Raji (cell line): ENCODE results near the gene VPS37B.

Experiments used
- POLR2A ChIP-seq: IDR thresholded peaks from 2 replicates; pipeline ENCODE4 v1.6.1; 2011; ENCODE audit warnings: low read depth, low read length, control low read depth; ENCODE audit not compliant: insufficient read depth

The VPS37B gene

DNA sequence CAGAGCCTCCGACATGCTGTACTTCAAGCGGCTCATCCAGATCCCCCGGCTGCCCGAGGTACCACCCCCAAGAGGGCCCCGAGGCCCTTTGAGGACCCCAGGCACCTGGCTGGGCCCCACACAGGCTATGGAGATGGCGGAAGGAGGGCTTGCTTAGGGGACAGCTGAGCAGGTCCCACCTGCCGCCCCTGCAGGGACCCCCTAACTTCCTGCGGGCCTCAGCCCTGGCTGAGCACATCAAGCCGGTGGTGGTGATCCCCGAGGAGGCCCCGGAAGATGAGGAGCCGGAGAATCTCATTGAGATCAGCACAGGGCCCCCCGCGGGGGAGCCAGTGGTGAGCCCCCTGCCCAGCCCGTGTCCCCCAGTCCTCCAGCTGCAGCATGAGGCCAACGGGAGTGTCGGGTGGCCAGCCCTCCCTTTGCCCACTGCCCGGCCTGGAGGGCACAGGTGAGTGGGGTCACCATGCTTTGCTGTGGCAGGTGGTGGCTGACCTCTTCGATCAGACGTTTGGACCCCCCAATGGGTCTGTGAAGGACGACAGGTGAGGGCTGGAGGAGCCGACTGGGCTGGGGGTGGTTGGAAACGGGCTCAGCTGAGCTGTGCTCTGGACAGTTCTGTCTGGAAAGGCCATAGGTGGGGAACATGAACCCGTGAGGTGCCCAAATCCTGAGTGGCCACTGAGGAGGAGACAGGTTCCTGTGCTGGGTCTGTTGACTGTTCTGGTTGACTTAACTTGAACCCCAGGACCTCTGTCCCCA is 40.7 kb downstream of the VPS37B start:
- no peak for TF ChIP-seq POLR2A

DNA sequence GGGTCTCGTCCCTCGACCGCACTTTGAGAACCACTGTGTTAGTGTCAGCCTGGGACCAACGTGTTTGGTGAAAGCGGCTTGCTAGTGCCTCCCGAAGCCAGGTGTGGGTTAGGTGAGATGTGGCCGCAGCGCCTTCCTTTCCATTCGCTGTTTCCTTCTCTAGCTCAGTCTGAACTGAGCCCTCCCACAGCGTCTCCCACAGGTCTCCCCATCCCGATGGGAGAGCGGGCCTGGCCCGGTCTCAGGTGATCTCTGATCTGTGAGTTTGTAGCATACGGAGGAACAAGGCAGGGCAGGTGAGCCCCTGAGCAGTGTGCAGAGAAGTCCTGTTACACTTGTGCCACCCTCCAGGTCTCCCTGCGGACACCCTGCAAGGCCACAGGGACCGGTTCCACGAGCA is 41.4 kb downstream of the VPS37B start:
- no peak for TF ChIP-seq POLR2A

DNA sequence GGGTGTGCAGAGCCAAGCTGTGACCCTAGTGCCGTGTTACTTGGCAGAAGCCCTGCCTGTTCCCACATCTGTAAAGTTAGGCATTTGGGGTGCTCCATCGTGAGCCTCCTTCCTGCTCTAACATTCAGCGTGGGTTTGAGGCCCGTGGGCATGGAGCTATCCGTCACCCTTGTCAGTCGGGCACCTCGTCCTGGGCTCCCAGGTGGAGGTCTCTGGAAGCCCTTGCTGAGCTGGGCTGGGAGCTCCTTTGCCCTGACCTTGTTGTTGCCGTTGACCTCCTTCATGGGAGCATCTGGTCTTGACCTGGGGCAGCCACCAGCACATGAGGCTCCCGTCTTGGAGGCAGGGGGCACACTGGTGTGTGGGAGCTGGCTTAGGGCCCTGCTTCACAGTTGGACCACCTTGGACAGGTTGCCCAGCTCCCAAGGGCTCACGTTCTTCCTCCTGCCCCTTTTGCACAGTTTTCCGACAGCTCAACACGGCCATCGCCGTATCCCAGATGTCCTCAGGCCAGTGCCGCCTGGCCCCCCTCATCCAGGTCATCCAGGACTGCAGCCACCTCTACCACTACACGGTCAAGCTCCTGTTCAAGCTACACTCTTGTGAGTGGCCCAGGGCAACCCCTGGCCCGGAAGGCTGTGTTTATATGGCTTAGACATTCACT is 42.2 kb downstream of the VPS37B start:
- no peak for TF ChIP-seq POLR2A

DNA sequence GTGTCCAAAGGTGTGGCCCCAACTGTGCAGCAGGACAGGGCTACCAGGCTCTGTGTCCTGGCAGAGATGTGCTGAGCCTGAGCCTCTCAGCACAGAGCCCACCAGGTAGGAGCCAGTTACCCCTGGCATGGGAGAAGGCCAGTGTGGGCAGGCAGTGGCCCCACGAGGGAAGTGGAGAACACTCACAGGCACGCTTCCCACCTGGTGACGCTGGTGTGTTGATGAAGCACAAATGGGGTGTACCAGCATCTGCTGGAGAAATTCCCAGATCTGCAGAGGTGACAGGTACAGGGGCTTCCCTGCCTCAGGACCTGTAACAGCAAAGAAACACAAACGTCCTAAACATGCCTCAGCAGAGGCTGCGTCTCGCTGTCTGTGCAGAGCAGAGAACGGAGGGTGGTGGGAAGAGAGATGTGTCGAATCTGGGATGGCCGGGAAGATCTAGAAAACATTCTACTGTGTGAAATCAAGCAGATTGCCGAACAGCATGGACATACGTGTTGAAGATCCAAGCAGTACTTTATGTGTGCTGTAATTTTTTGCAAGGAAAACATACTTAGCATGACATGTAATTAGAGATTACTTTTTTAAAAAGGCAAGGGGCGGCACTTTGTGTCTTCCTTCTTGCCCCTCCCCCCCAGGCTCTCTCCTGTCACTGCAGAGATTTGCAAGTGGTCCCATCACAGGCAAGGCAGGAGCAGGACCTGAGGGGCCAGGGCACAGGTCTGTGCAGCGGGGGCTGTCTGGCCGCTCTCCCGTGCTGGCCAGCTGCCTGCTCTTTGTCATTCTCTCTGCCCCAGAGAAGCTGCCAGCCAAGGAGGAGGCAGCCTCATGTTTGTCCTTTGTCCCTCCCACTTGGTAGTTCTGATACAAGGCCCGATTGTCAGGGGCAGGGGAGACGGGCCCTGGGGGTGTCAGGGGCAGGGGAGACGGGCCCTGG is 43.3 kb downstream of the VPS37B start:
- no peak for TF ChIP-seq POLR2A

DNA sequence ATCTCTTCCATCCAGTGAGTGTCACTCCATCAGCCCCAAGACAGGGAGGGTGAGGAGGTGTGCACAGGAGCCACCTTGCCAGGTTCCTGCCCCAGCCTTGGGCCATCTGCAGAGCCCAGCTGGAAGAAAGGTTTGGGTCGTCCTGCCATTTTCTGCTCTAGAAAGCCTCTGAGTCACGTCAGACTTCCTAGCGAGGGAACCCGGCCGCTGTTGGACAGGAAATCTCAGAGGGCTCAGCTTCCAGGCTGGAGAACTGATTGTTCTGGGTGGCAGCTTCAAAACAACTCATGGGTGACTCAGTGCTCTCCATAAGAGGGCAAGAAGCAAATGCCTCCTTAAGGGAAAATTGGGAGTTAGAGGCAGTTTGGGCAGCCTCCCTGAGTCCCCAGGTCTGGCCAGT is 44.1 kb downstream of the VPS37B start:
- no peak for TF ChIP-seq POLR2A

DNA sequence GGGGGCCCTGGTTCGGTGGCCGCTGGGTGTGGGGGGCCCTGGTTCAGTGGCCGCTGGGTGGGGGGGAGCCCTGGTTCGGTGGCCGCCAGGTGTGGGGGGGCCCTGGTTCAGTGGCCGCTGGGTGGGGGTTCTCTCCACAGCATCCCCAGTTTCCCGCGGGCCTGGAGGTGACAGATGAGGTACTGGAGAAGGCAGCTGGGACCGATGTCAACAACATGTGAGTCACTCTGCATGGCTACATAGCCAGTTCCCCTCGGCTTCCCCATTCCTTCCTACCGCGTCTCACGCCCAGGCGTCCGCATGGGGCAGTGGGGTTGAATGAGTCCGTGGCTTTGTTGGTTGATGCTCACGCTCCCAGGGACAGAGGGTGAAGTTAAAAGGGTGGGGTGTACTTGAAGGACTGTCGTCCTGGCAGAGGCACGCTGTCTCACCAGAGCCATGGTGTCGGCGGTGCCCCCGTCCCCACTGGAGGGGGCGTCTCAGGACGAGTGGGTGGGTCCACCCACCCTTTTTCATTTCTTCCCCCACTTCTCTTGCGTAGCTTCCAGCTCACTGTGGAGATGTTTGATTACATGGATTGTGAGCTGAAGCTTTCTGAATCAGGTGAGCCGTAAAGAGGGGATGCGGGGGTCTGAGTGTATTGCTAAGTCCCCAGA is 45.1 kb downstream of the VPS37B start:
- no peak for TF ChIP-seq POLR2A

DNA sequence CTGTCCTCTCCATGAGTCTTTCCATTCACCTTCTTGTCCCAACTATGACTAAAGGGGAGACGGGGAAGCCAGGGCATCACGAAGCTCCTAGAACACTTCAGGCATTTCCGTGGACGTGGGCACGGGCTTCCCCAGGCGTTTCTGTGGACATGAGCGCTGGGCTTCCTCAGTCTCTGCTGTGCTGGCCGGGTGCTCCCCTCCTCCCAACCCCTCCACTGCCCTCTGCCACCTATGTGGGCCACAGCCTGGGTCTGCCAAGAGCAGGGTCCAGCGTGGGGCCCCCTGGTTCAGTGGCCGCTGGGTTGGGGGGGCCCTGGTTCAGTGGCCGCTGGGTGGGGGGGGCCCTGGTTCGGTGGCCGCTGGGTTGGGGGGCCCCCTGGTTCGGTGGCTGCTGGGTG is 45.9 kb downstream of the VPS37B start:
- no peak for TF ChIP-seq POLR2A

DNA sequence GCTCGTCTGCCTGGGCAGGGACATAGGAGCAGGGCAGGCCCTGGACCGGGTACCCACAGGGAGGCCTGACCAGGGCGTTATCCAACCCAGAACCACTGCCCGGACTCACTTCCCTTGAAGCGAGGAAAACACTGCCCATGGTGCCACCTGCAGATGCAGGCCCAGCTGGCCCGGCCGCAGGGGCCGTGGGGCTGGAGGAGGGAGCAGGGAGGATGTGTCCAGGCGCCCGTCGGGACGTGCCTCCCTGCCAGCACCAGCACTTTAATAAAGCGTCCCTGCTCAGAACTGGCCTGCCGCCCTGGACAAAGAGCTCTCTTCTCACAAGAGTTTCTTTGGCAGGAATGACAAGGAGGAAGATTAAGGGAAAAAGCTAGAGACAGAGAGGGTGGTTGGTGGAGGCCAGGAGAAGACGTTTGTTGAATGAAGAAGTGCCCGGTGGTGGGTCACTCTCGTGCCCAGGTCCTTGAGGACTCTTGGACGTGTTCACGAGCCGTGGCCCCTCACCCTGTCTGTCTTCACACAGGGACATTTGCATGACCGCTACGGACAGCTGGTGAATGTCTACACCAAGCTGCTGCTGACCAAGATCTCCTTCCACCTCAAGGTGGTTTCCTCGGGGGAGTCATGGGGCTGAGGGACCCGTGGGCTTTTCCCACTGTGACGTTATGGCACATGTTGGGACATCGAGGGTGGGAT is 46.4 kb downstream of the VPS37B start:
- no peak for TF ChIP-seq POLR2A

DNA sequence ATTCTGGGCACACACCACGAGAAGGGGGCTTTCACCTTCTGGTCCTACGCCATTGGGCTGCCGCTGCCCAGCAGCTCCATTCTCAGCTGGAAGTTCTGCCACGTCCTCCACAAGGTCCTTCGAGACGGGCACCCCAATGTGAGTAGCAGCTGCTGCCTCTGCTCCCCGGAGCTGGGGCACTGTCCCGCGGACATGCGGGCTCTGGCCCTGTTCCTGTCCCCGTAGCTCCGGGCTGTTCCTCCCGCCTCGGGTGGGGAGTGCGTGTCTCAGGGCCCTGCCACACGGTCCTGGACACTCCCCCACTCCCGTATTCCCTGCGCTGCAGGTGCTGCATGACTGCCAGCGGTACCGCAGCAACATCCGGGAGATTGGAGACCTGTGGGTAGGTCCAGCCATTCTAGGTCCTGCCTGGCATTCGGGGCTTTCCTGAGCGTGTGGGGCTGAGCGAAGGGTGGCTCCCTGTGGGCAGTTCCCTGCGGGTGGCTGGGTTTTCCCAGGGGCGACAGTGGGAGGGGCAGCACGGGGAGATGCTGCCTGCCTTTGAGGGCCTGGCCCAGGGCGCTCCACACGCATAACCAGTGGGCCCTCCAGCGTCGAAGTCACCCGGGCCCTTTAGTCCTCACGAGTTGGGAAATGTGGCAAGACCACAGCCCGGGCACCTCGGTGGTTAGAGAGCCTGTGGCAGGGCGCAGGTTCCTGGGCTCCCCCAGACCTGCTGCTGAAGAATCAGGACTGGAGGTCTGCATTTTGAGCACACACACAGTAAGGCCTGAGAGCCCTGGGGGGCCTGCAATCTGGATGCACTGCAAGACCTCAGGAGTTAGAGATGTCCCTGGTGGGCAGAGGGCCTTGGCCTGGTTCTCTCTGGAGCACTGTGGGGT is 47.2 kb downstream of the VPS37B start:
- no peak for TF ChIP-seq POLR2A

DNA sequence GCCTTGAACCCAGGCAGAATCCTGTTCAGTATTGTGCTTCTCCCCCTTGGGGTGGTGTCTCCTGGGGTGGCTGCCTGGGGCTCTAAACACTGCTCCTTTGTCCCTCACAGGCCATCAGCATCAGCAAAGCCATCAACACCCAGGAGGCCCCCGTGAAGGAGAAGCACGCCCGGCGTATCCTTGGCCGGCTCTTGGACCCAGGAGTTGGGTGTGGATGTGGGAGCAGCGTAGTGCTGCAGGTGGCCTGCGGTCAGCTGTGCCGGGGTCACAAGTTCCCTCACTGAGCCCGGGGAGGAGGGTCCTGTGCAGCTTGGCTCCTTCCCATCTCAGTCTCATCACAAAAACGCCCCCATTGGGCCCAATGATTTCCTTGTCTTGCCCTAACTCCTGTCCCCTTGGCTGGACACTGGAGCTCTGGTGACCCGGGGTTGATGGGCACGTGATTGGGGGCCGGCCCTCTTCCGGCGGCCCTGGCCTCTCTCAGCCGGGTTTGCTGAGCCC is 48.0 kb downstream of the VPS37B start:
- TF ChIP-seq POLR2A, result no peak

DNA sequence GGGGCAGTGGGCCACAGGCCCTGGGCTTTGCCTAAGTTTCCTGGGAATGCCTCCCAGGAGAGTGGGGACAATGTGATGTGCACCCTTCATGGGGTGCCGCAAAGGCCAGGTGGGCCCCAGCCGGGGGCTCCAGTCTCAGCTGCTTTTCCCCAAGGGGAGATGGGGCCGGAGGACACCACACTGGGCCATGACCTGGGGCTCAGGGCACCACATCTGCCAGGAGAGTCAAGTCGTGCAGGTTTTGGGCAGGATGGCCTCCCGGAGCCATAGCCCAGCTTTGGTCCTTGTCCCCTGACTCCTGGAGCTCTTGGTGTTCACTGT is 48.4 kb downstream of the VPS37B start:
- TF ChIP-seq POLR2A, result no peak

DNA sequence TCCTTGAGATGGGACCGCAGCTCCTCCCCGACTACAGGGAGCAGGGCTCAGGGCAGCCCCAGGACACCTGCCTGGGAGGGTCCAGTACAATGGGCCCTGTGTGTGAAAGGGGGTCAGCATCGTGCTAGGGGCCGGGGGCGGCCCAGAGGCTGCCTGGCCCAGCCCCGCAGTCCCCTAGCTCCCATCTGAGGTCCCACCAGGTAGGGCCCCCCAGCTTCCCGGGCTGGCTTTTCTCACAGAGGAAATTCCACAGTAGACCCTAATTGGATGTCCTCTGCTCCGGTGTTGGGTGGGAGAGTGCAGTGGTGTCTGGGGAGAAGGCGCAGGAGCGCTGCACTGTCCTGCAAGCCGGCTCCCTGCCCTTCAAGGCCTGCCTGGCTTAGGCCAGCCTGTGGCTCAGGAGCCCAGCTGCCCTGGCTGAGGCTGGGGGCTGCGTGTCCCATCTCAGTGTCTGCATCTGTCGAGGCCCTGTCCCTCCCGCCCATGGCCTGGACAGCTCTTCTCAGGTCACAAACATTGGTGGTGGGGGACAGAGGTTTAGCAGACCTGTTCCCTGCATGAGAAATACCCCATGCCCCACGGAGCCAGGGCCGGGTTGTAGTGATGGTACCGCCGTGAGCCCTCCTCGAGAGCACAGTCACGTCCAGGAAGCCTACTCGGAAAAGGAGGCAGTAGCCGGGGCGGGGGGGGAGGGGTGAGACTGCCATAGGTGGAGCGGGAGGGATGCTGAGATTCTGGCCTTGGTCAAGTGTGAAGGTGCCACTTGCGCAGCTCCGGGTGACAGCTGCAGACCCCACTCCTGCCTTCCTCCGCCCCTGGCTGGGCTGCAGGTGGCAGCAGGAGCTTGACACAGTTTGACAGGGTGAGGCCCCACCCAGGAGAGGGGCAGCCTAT is 49.1 kb downstream of the VPS37B start:
- TF ChIP-seq POLR2A, result no peak

DNA sequence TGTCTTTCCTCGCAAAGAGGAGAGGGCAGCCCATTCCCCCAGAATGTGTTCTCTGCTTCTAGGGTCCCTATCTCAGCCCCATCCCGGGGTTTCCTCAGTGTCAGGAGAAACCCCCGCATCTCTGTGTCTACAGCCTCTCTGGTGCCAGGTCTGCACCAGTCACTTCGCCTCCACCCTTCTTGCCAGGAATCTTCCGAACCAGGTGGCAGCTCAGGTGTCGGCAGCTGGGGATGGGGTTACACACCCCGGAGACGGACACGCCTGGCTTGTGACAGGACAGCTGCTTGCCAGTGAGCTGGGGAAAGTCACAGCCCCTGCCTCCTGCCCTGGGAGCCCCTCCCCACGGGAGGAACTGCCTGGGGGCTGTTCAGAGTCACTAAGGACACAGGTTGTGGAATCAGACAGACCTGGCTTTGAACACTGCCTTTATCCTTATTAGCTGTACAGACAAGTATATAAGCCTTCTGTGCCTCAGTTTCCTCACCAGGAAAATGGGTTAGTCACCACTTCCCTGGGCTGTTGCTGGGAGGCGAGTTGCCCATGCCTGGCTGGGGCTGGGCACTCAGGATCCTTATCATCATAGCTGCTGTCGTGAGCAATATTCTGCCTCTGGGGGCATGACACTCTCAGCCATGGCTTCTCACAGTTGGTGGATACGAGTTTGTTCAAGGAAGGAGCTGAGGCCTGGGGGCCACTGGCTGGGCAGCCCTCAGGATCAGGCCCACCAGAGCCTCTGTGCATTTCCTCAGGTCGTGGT is 49.9 kb downstream of the VPS37B start:
- no peak for TF ChIP-seq POLR2A
